Esophagus squamous epithelium (tissue), 4 donors: Measurements from ENCODE around the gene IQGAP2.

Experiments
- CTCF ChIP-seq, 6 experiments: fragments of 450-650 bp in 4 of 6; fragments of 200-600 bp in 2 of 6; sonication (generic) in 2 of 6; IDR thresholded peaks; one replicate each; pipeline ENCODE4 v1.5.1; 2016 to 2019; ENCODE audit warnings: antibody characterized with exemption in 6 of 6, mild to moderate bottlenecking in 4 of 6, moderate library complexity in 4 of 6
- POLR2A ChIP-seq, 4 donors: fragments of 450-650 bp; IDR thresholded peaks; one replicate each; pipeline ENCODE4 v1.6.1; 2017; ENCODE audit warnings: antibody characterized with exemption in 4 of 4, mild to moderate bottlenecking in 4 of 4, moderate library complexity in 3 of 4

GRCh38 chr5:76449606-76450005 lies 46.5 kb downstream of the IQGAP2 start:
- no peak for TF ChIP-seq CTCF (IDR thresholded peaks at IDR 0.05)
- TF ChIP-seq POLR2A (IDR thresholded peaks at IDR 0.05), result no peak
